Small intestine (tissue), 4 donors: ENCODE results near the gene MISFA. TPM values are rescaled to one million over a fixed set of nuclear protein-coding genes. Genes with fewer than 3 reads are reported as not detected.

Experiments
- polyA plus RNA-seq, 4 donors: library from polyadenylated mRNA; stranded (reverse) in 3 of 4; unstranded in 1 of 4; fragments of 200-250 nt in 3 of 4; fragments of 120-200 nt in 1 of 4; gene quantifications; one replicate each; pipeline versions ENCODE4 v1.2.1 to v1.2.3, GENCODE V29; 2013
- donor health status: healthy with polysubstance abuse.
- donor health status: Bipolar disorder and iron deficiency.
- donor health status: healthy.

MISFA gene
- polyA plus RNA-seq, 4 donors = 0.60 to 4.9 (median 3.5) TPM; not detected in 1

Other genes with a start within 250 kb of the MISFA start
- gene LDHA, start 205.2 kb upstream of the MISFA start, polyA plus RNA-seq = 100 to 1,000 TPM; 349 to 825 (median 616) TPM
- 1 to 10 TPM in 2 of 4 donors, under 1 TPM in 2; 0.06 to 5.1 (median 2.5) TPM for gene LDHC, start 187.5 kb upstream of the MISFA start, polyA plus RNA-seq
- under 1 TPM in 2 of 4 donors, not detected in 2; 0.04 to 0.19 TPM for gene LDHAL6A, start 143.9 kb upstream of the MISFA start, polyA plus RNA-seq
- 10 to 100 TPM; 52.6 to 80.5 (median 75.6) TPM for gene TSG101, start 72.8 kb upstream of the MISFA start, polyA plus RNA-seq
- 10 to 100 TPM in 2 of 4 donors, 1 to 10 TPM in 2; 9.2 to 18.3 (median 11.4) TPM for gene UEVLD, start 11.1 kb upstream of the MISFA start, polyA plus RNA-seq
- 10 to 100 TPM in 1 of 4 donors, 1 to 10 TPM in 3; 5.8 to 16.5 (median 6.5) TPM for gene SPTY2D1, start 34.6 kb downstream of the MISFA start, polyA plus RNA-seq
- 1 to 10 TPM in 2 of 4 donors, under 1 TPM in 2; 0.22 to 1.6 (median 1.1) TPM for gene TMEM86A, start 99.0 kb downstream of the MISFA start, polyA plus RNA-seq
- 1 to 10 TPM in 1 of 4 donors, under 1 TPM in 3; 0.27 to 1.3 (median 0.69) TPM for gene IGSF22, start 126.4 kb downstream of the MISFA start, polyA plus RNA-seq
- 1 to 10 TPM in 1 of 4 donors, under 1 TPM in 1, not detected in 2; 0.22 to 1.6 TPM for gene PTPN5, start 192.0 kb downstream of the MISFA start, polyA plus RNA-seq